Stimulated activated CD8-positive, alpha-beta memory T cell treated with anti-CD3 and anti-CD28 coated beads, Interleukin-12 subunit alpha, Interleukin-12 subunit beta, amount 100 ng/mL, for 1 hour (primary cell): ENCODE data around the gene LEMD3.
A peak's percentile ranks its signal among the peaks of the same experiment; 100 is the strongest.

Experiments
- DNase-seq: peaks from one replicate; pipeline ENCODE4 v3.0.0-alpha.2; 2020; ENCODE audit warnings: low read depth

Gene LEMD3

GRCh38 chr12:65170209-65170881, 962 bp downstream of the LEMD3 start:
- peak; percentile 21 for DNase-seq

GRCh38 chr12:65171073-65171472, 1.7 kb downstream of the LEMD3 start:
- no peak for DNase-seq

- DNase-seq, result no peak
Measured at GRCh38 chr12:65171870-65172269, 2.5 kb downstream of the LEMD3 start.

GRCh38 chr12:65175385-65175784, 6.0 kb downstream of the LEMD3 start:
- no peak for DNase-seq

GRCh38 chr12:65182012-65182739, 12.8 kb downstream of the LEMD3 start:
- no peak for DNase-seq

GRCh38 chr12:65184176-65184857, 14.9 kb downstream of the LEMD3 start:
- DNase-seq, result no peak

GRCh38 chr12:65184858-65185229, 15.5 kb downstream of the LEMD3 start:
- DNase-seq, result no peak

- DNase-seq, result no peak
Measured at GRCh38 chr12:65187665-65188064, 18.3 kb downstream of the LEMD3 start.

GRCh38 chr12:65188179-65188701, 18.9 kb downstream of the LEMD3 start:
- no peak for DNase-seq

- no peak for DNase-seq
Measured at GRCh38 chr12:65189028-65189718, 19.8 kb downstream of the LEMD3 start.

- DNase-seq, result no peak
Measured at GRCh38 chr12:65192963-65193516, 23.7 kb downstream of the LEMD3 start.

GRCh38 chr12:65194949-65195348, 25.6 kb downstream of the LEMD3 start:
- DNase-seq, result no peak

- no peak for DNase-seq
Measured at GRCh38 chr12:65195387-65196055, 26.1 kb downstream of the LEMD3 start.

- DNase-seq, result no peak
Measured at GRCh38 chr12:65196762-65197567, 27.6 kb downstream of the LEMD3 start.

- no peak for DNase-seq
Measured at GRCh38 chr12:65199604-65200003, 30.2 kb downstream of the LEMD3 start.

GRCh38 chr12:65200007-65200665, 30.8 kb downstream of the LEMD3 start:
- no peak for DNase-seq

GRCh38 chr12:65203376-65203775, 34.0 kb downstream of the LEMD3 start:
- no peak for DNase-seq

GRCh38 chr12:65204886-65205525, 35.6 kb downstream of the LEMD3 start:
- no peak for DNase-seq

GRCh38 chr12:65205886-65206285, 36.5 kb downstream of the LEMD3 start:
- no peak for DNase-seq

GRCh38 chr12:65208125-65208524, 38.7 kb downstream of the LEMD3 start:
- DNase-seq, result no peak
